DOHH2 (cell line): ENCODE data around the gene SNX20.

Experiments
- CTCF ChIP-seq: fragments of 200-600 bp; sonication (generic); IDR thresholded peaks from one replicate; pipeline ENCODE4 v1.5.1; 2014; ENCODE audit warnings: antibody characterized with exemption, mild to moderate bottlenecking, low read depth, low read length; ENCODE audit not compliant: poor library complexity, severe bottlenecking
- EZH2phosphoT487 ChIP-seq: fragments of 200-600 bp; sonication (generic); IDR thresholded peaks from 2 replicates; pipeline ENCODE4 v1.6.1; 2017; ENCODE audit warnings: borderline replicate concordance, mild to moderate bottlenecking, antibody characterized with exemption, low read length, moderate library complexity, mixed read lengths

- TF ChIP-seq CTCF (no peak), EZH2phosphoT487 (no peak)
These were observed 2.6 kb downstream of the SNX20 start for GRCh38 chr16:50678531-50678930.
